Stimulated activated CD4-positive, alpha-beta T cell treated with anti-CD3 and anti-CD28 coated beads, Interleukin-15, amount 100 ng/mL, for 1 hour (primary cell): ENCODE results near the gene HAGHL.
"Not testable (repeated sequence)": the region's sequence is repeated elsewhere in the genome, so short reads cannot be mapped to it uniquely, and the experiment has no call there.

Experiments used
- DNase-seq, 2 donors: peaks; one replicate each; pipeline ENCODE4 v3.0.0-alpha.2; 2020; ENCODE audit warnings: low read depth in 1 of 2, low spot score in 1 of 2

HAGHL gene

GRCh38 chr16:733382-734207 is 6.7 kb downstream of the HAGHL start:
- peak in 1 of 2 donors; percentile 35 for DNase-seq

- no peak for DNase-seq
Observed at GRCh38 chr16:734208-734980, 7.5 kb downstream of the HAGHL start.

GRCh38 chr16:734981-735881 is 8.3 kb downstream of the HAGHL start:
- no peak for DNase-seq

GRCh38 chr16:735982-736453 is 9.1 kb downstream of the HAGHL start:
- no peak for DNase-seq

- DNase-seq, result no peak
Observed at GRCh38 chr16:736936-737481, 10.1 kb downstream of the HAGHL start.

GRCh38 chr16:739560-740458 is 12.9 kb downstream of the HAGHL start:
- DNase-seq, result no peak

GRCh38 chr16:740459-740763 is 13.5 kb downstream of the HAGHL start:
- no peak for DNase-seq

GRCh38 chr16:740764-741505 is 14.0 kb downstream of the HAGHL start, which contains the start of gene CIAO3:
Gene CIAO3, minus strand, starts transcription at chr16:740997. Its CDS starts 12 bp downstream, at chr16:740985.
- peak; percentile 88 to 91 for DNase-seq

- DNase-seq, result no peak
Observed at GRCh38 chr16:741986-742629, 15.2 kb downstream of the HAGHL start.

- DNase-seq, result not testable (repeated sequence)
Observed at GRCh38 chr16:742894-743293, 16.0 kb downstream of the HAGHL start.

- no peak for DNase-seq
Observed at GRCh38 chr16:743794-744500, 17.0 kb downstream of the HAGHL start.

- DNase-seq, result no peak
Observed at GRCh38 chr16:745739-746138, 18.8 kb downstream of the HAGHL start.

GRCh38 chr16:746637-747036 is 19.7 kb downstream of the HAGHL start:
- DNase-seq, result no peak

- DNase-seq, result no peak
Observed at GRCh38 chr16:747978-748746, 21.3 kb downstream of the HAGHL start.

- DNase-seq, result no peak
Observed at GRCh38 chr16:749010-749409, 22.1 kb downstream of the HAGHL start.

- no peak for DNase-seq
Observed at GRCh38 chr16:750485-750884, 23.6 kb downstream of the HAGHL start.
